OCI-LY7 (cell line): ENCODE results near the gene IGFBP6. TPM values are rescaled to one million over a fixed set of nuclear protein-coding genes. Genes with fewer than 3 reads are reported as not detected.

Experiments used
- BruUV-seq: library from RNA; stranded (reverse); fragments of 400-500 nt; replicated peaks from 2 replicates; lab custom pipeline; 2021; lab: Mats Ljungman, UMichigan
- CTCF ChIA-PET: fragments of 300-600 bp; sonication (Branson Sonifier 250); formaldehyde crosslinking; loops from one replicate; lab custom pipeline; 2022; ENCODE audit warnings: antibody characterized with exemption; ENCODE audit not compliant: unreplicated experiment; lab: Charles Lee
- POLR2A ChIA-PET: fragments of 300-600 bp; sonication (Branson Sonifier 250); formaldehyde crosslinking; loops from one replicate; lab custom pipeline; 2022; ENCODE audit warnings: antibody characterized with exemption; lab: Charles Lee
- DNase-seq: peaks from one replicate; pipeline ENCODE4 v3.0.0-alpha.2; 2015; ENCODE audit warnings: low spot score
- H2AFZ ChIP-seq: fragments of 200-600 bp; sonication (generic), shearing (Covaris generic); 2 replicates; pipeline ENCODE4 v1.6.1; 2014; ENCODE audit warnings: mild to moderate bottlenecking, antibody characterized with exemption, low read length, moderate library complexity
- H3K27ac ChIP-seq: fragments of 200-600 bp; sonication (generic); 2 replicates; pipeline ENCODE4 v1.5.1; 2014; ENCODE audit warnings: mixed run types, low read depth, mild to moderate bottlenecking, moderate library complexity, low read length, inconsistent platforms; ENCODE audit not compliant: poor library complexity, severe bottlenecking
- H3K36me3 ChIP-seq: fragments of 200-600 bp; sonication (generic); 2 replicates; pipeline ENCODE4 v1.6.1; 2014; ENCODE audit warnings: mild to moderate bottlenecking, antibody characterized with exemption, low read length, moderate library complexity, mixed read lengths; ENCODE audit not compliant: insufficient read depth
- H3K4me1 ChIP-seq: fragments of 200-600 bp; sonication (generic); 2 replicates; pipeline ENCODE4 v1.5.1; 2014; ENCODE audit warnings: mild to moderate bottlenecking, low read length; ENCODE audit not compliant: insufficient read depth, poor library complexity, severe bottlenecking
- H3K4me2 ChIP-seq: fragments of 200-600 bp; sonication (generic); 2 replicates; pipeline ENCODE4 v1.6.1; 2014; ENCODE audit warnings: mild to moderate bottlenecking, low read length
- H3K4me3 ChIP-seq: fragments of 200-600 bp; sonication (generic); 2 replicates; pipeline ENCODE4 v1.5.1; 2014; ENCODE audit warnings: mild to moderate bottlenecking, low read depth, low read length; ENCODE audit not compliant: poor library complexity, severe bottlenecking
- H3K79me2 ChIP-seq: fragments of 200-600 bp; sonication (generic); 2 replicates; pipeline ENCODE4 v1.6.1; 2016; ENCODE audit warnings: low read depth, mild to moderate bottlenecking, low read length, moderate library complexity, mixed read lengths; ENCODE audit not compliant: insufficient read depth
- H3K9me2 ChIP-seq: fragments of 200-600 bp; sonication (generic); 2 replicates; pipeline ENCODE4 v1.6.1; 2016; ENCODE audit warnings: mild to moderate bottlenecking, low read length, mixed read lengths; ENCODE audit not compliant: insufficient read depth
- H3K9me3 ChIP-seq: fragments of 200-600 bp; sonication (generic); 2 replicates; pipeline ENCODE4 v1.6.1; 2014; ENCODE audit warnings: mild to moderate bottlenecking, mixed run types, low read length, mixed read lengths
- H4K20me1 ChIP-seq: fragments of 200-600 bp; sonication (generic); 2 replicates; pipeline ENCODE4 v1.6.1; 2014; ENCODE audit warnings: mild to moderate bottlenecking, antibody characterized with exemption, low read length, moderate library complexity, mixed read lengths; ENCODE audit not compliant: insufficient read depth
- EZH2phosphoT487 ChIP-seq: fragments of 200-600 bp; sonication (generic); IDR thresholded peaks from 2 replicates; pipeline ENCODE4 v1.6.1; 2018; ENCODE audit warnings: low read depth, borderline replicate concordance, mild to moderate bottlenecking, mixed run types, antibody characterized with exemption, low read length, moderate library complexity, mixed read lengths
- intact Hi-C: fragments of 100-400 bp; cut with micrococcal nuclease; formaldehyde crosslinking; loops from one replicate; pipeline ENCODE4 v1.10.0; 2022; ENCODE audit not compliant: unreplicated experiment
- total RNA-seq, 2 experiments: library from RNA; depleted of rRNA in 1 of 2; stranded (reverse); fragments of >200 nt in 1 of 2; shearing (Covaris generic) in 1 of 2; gene quantifications; 2 replicates each; pipeline ENCODE4 v1.2.3, GENCODE V29; 2014 to 2022
- TF ChIP-seq, protein P1 (sequence below): fragments of 200-600 bp; sonication (generic); conservative IDR thresholded peaks from 2 replicates; pipeline ENCODE4 v1.5.1; 2014; ENCODE audit warnings: mild to moderate bottlenecking, antibody characterized with exemption, low read length, moderate library complexity, mixed read lengths

The IGFBP6 gene
- total RNA-seq, 2 experiments from 2014 or later = 2.9 TPM; not detected in 1

DNA sequence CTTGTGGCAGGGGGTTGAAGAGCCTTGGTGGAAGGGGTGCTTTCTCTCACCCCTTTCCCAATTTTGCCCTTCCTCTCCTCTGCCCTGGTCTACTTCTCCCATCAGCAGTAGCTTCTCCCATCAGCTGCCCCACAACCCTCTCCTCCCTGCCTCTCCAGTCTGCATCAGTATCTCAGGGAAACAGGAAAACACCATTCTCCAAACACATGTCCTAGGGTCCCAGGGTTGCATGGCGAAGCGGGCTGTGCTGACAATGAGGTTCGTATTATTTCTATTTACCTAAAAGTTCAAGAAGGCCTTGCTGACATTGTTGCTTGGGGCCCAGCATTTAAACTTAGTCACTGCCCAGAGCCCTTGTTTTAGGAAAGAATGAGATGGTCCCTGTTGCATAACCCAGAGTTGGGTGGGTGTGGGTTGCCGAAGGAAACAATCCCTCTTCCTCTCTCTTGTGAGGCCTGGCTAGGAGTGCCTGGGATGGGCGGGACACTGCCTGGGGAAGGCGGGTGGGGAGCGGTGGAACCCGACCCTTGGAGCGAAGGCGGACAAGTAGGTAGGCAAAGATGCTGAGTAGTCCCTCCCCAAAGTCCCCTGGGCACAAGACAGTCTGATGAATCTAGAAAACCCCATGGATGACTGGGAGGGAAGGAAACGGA, 1.3 kb upstream of the IGFBP6 start:
- Histone ChIP-seq H3K36me3 (no peaks in the 10 kb centered on the region), H3K4me1 (peaks cover 16% of the 10 kb centered on the region), H2AFZ (no peak overlapping the region), H3K4me3 (no peak overlapping the region), H3K27ac (no peak overlapping the region), H3K9me3 (no peaks in the 10 kb centered on the region), H3K4me2 (no peak overlapping the region), H3K9me2 (no peaks in the 10 kb centered on the region), H3K79me2 (no peaks in the 10 kb centered on the region), H4K20me1 (no peaks in the 10 kb centered on the region)
- intact Hi-C loops = no loop called here
- no TSS peak for BruUV-seq
- ChIA-PET CTCF (no interaction called here), POLR2A (interaction anchor here (0.7 kb wide), 1 partner anchor 17 kb away, joined by 3 read pairs; the partner anchor contains the start of gene SPRYD3)
- no peak for DNase-seq
- TF ChIP-seq, protein P1, sequence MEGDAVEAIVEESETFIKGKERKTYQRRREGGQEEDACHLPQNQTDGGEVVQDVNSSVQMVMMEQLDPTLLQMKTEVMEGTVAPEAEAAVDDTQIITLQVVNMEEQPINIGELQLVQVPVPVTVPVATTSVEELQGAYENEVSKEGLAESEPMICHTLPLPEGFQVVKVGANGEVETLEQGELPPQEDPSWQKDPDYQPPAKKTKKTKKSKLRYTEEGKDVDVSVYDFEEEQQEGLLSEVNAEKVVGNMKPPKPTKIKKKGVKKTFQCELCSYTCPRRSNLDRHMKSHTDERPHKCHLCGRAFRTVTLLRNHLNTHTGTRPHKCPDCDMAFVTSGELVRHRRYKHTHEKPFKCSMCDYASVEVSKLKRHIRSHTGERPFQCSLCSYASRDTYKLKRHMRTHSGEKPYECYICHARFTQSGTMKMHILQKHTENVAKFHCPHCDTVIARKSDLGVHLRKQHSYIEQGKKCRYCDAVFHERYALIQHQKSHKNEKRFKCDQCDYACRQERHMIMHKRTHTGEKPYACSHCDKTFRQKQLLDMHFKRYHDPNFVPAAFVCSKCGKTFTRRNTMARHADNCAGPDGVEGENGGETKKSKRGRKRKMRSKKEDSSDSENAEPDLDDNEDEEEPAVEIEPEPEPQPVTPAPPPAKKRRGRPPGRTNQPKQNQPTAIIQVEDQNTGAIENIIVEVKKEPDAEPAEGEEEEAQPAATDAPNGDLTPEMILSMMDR = no peak
- TF ChIP-seq EZH2phosphoT487 = no peak

DNA sequence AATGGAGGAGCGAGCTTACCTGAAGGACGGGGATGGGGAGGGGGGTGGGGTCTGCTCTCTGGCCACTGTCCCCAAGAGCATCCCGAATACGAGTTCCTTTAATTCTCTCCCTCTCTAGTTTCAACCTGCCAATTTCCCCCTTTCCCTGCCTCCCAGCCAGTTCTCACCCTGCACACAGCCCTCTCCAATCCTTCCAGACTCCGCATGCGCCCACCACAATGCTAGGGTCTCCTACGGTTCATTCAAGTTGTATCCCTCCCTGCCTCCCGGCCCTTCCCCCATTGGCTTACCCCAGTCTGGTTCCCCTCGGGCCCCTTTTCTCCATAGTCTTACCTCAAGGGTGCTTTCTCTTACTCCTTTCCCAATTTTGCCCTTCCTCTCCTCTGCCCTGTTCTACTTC, 708 bp upstream of the IGFBP6 start:
- POLR2A ChIA-PET = no interaction called here
- no peak overlapping the region for H3K27ac ChIP-seq
- H3K79me2 ChIP-seq = no peaks in the 10 kb centered on the region
- no peak for DNase-seq
- no peaks in the 10 kb centered on the region for H3K36me3 ChIP-seq
- H3K4me2 ChIP-seq = no peak overlapping the region
- CTCF ChIA-PET = no interaction called here
- no peaks in the 10 kb centered on the region for H3K9me3 ChIP-seq
- H3K4me3 ChIP-seq = no peak overlapping the region
- H3K9me2 ChIP-seq = no peaks in the 10 kb centered on the region
- no peaks in the 10 kb centered on the region for H4K20me1 ChIP-seq
- no TSS peak for BruUV-seq
- no peak for TF ChIP-seq EZH2phosphoT487
- TF ChIP-seq, protein P1 = no peak
- intact Hi-C loops = no loop called here
- peaks cover 16% of the 10 kb centered on the region for H3K4me1 ChIP-seq
- no peak overlapping the region for H2AFZ ChIP-seq

DNA sequence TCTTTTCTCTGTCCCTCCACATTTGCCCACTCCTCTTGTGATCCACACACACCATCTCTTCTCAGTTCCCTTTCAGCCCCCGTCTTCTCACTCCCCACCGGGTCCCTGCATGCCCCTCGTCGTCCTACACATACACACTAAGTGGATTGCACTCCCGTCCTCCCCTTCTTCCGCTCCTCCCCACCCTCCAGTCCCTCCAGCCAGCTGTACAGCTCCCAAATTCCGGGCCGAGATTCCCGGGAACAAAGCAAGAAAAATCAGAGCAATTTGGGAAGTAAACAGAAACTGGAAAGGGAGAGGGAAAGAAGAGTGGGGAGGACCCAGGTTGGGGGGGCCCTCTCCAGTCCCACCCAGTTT, 282 bp upstream of the IGFBP6 start:
- H3K36me3 ChIP-seq = no peaks in the 10 kb centered on the region
- no peaks in the 10 kb centered on the region for H3K9me3 ChIP-seq
- intact Hi-C loops = no loop called here
- H2AFZ ChIP-seq = peak overlapping the region; percentile 62; the same call in 1 of the 2 replicates
- H3K4me1 ChIP-seq = peaks cover 19% of the 10 kb centered on the region
- H3K79me2 ChIP-seq = no peaks in the 10 kb centered on the region
- H4K20me1 ChIP-seq = no peaks in the 10 kb centered on the region
- DNase-seq = no peak
- peak overlapping the region; percentile 57 for H3K4me3 ChIP-seq
- TF ChIP-seq, protein P1 = no peak
- no peak for TF ChIP-seq EZH2phosphoT487
- no TSS peak for BruUV-seq
- peak overlapping the region; percentile 68 for H3K4me2 ChIP-seq
- ChIA-PET POLR2A (interaction anchor here (0.6 to 1.3 kb wide), 4 partner anchors 18 to 50 kb away, joined by 3 to 4 read pairs (median 4); partner anchors contain the start of gene SPRYD3), CTCF (no interaction called here)
- no peaks in the 10 kb centered on the region for H3K9me2 ChIP-seq
- no peak overlapping the region for H3K27ac ChIP-seq
